Body of pancreas (tissue), 4 donors: Measurements from ENCODE around the gene ZBTB21.
"Not testable (repeated sequence)": the region's sequence is repeated elsewhere in the genome, so short reads cannot be mapped to it uniquely, and the experiment has no call there.

ENCODE experiments used
- POLR2A ChIP-seq, 3 donors: fragments of 450-650 bp; IDR thresholded peaks; one replicate each; pipeline ENCODE4 v1.6.1; 2016; ENCODE audit warnings: antibody characterized with exemption in 3 of 3, mild to moderate bottlenecking in 2 of 3
- TF ChIP-seq, protein P1 (sequence below), 7 experiments: fragments of 450-650 bp in 4 of 7; fragments of 200-600 bp in 3 of 7; sonication (generic) in 3 of 7; IDR thresholded peaks; one replicate each; pipeline ENCODE4 v1.5.1; 2016 to 2019; ENCODE audit warnings: antibody characterized with exemption in 7 of 7

- TF ChIP-seq, protein P1, sequence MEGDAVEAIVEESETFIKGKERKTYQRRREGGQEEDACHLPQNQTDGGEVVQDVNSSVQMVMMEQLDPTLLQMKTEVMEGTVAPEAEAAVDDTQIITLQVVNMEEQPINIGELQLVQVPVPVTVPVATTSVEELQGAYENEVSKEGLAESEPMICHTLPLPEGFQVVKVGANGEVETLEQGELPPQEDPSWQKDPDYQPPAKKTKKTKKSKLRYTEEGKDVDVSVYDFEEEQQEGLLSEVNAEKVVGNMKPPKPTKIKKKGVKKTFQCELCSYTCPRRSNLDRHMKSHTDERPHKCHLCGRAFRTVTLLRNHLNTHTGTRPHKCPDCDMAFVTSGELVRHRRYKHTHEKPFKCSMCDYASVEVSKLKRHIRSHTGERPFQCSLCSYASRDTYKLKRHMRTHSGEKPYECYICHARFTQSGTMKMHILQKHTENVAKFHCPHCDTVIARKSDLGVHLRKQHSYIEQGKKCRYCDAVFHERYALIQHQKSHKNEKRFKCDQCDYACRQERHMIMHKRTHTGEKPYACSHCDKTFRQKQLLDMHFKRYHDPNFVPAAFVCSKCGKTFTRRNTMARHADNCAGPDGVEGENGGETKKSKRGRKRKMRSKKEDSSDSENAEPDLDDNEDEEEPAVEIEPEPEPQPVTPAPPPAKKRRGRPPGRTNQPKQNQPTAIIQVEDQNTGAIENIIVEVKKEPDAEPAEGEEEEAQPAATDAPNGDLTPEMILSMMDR (IDR thresholded peaks at IDR 0.05) = not testable (repeated sequence)
- TF ChIP-seq POLR2A (IDR thresholded peaks at IDR 0.05) = not testable (repeated sequence)
Measured at GRCh38 chr21:41994613-41995012, 15.5 kb downstream of the ZBTB21 start.
